ENCODE measurements around the gene DPM2.

DPM2 gene

GRCh38 chr9:127953768-127954505, 16.3 kb upstream of the DPM2 start:
- DNase-seq: peak; percentile 39

GRCh38 chr9:127953154-127953553, 15.5 kb upstream of the DPM2 start:
- DNase-seq: no peak

- DNase-seq: no peak
Observed at GRCh38 chr9:127950513-127951289, 13.0 kb upstream of the DPM2 start.

GRCh38 chr9:127949827-127950512, 12.3 kb upstream of the DPM2 start:
- DNase-seq: no peak

GRCh38 chr9:127947841-127948710, 10.4 kb upstream of the DPM2 start:
- DNase-seq: no peak

GRCh38 chr9:127946728-127947127, 9.1 kb upstream of the DPM2 start:
- no peak for DNase-seq

GRCh38 chr9:127945942-127946341, 8.3 kb upstream of the DPM2 start:
- DNase-seq: no peak

GRCh38 chr9:127945338-127945737, 7.7 kb upstream of the DPM2 start:
- no peak for DNase-seq

- DNase-seq: no peak
Observed at GRCh38 chr9:127944586-127945218, 7.0 kb upstream of the DPM2 start.

- DNase-seq: peak; percentile 65
Observed at GRCh38 chr9:127943731-127944144, 6.1 kb upstream of the DPM2 start.

- DNase-seq: no peak
Observed at GRCh38 chr9:127943011-127943662, 5.5 kb upstream of the DPM2 start.

- DNase-seq: peak; percentile 29
Observed at GRCh38 chr9:127942216-127943010, 4.8 kb upstream of the DPM2 start.

- no peak for DNase-seq
Observed at GRCh38 chr9:127941961-127942215, 4.2 kb upstream of the DPM2 start.

- no peak for DNase-seq
Observed at GRCh38 chr9:127941062-127941960, 3.7 kb upstream of the DPM2 start.

GRCh38 chr9:127940593-127940992, 2.9 kb upstream of the DPM2 start:
- DNase-seq: no peak

- DNase-seq: no peak
Observed at GRCh38 chr9:127938298-127938690, 640 bp upstream of the DPM2 start.

- DNase-seq: no peak
Observed at GRCh38 chr9:127937056-127937387, 632 bp downstream of the DPM2 start.

GRCh38 chr9:127936347-127936852, 1.3 kb downstream of the DPM2 start:
- DNase-seq: no peak

- DNase-seq: no peak
Observed at GRCh38 chr9:127935765-127936221, 1.9 kb downstream of the DPM2 start.

- no peak for DNase-seq
Observed at GRCh38 chr9:127934986-127935385, 2.7 kb downstream of the DPM2 start.
